Ascending aorta (tissue), 2 donors: ENCODE results near the gene SEC24D. TPM values are rescaled to one million over a fixed set of nuclear protein-coding genes. Genes with fewer than 3 reads are reported as not detected.

Experiments used
- DNase-seq, 2 donors: peaks; one replicate each; pipeline ENCODE4 v3.0.0-alpha.2; 2019; ENCODE audit warnings: low spot score in 2 of 2
- H3K27ac ChIP-seq, 2 donors: fragments of 200-600 bp; sonication (generic); one replicate each; pipeline ENCODE4 v1.5.1; 2016 to 2017; ENCODE audit warnings: mild to moderate bottlenecking in 1 of 2
- H3K27me3 ChIP-seq: fragments of 200-600 bp; sonication (generic); one replicate; pipeline ENCODE4 v1.5.1; 2017
- H3K36me3 ChIP-seq, 2 donors: fragments of 200-600 bp; sonication (generic); one replicate each; pipeline ENCODE4 v1.5.1; 2016
- H3K4me1 ChIP-seq, 2 donors: fragments of 200-600 bp; sonication (generic); one replicate each; pipeline ENCODE4 v1.5.1; 2016 to 2017; ENCODE audit warnings: mild to moderate bottlenecking in 1 of 2
- H3K4me3 ChIP-seq, 2 donors: fragments of 200-600 bp; sonication (generic); one replicate each; pipeline ENCODE4 v1.5.1; 2016 to 2017; ENCODE audit warnings: mild to moderate bottlenecking in 1 of 2
- H3K9me3 ChIP-seq, 2 donors: fragments of 200-600 bp; sonication (generic); one replicate each; pipeline ENCODE4 v1.5.1; 2016
- intact Hi-C: fragments of 100-400 bp; cut with DNase I; formaldehyde crosslinking; loops from one replicate; pipeline ENCODE4 v1.15.1; 2023
- total RNA-seq: library from RNA; depleted of rRNA; stranded (reverse); fragments of >200 nt; gene quantifications from one replicate; pipeline ENCODE4 v1.1.0, GENCODE V29; 2016
- TF ChIP-seq, protein P1 (sequence below), 3 experiments: fragments of 200-600 bp in 2 of 3; fragments of 450-650 bp in 1 of 3; sonication (generic) in 2 of 3; IDR thresholded peaks; one replicate each; pipeline ENCODE4 v1.5.1; 2016 to 2019; ENCODE audit warnings: antibody characterized with exemption in 3 of 3, mild to moderate bottlenecking in 1 of 3, moderate library complexity in 1 of 3

The SEC24D gene
- total RNA-seq, 1 donor from 2014 or later: 108 TPM

DNA sequence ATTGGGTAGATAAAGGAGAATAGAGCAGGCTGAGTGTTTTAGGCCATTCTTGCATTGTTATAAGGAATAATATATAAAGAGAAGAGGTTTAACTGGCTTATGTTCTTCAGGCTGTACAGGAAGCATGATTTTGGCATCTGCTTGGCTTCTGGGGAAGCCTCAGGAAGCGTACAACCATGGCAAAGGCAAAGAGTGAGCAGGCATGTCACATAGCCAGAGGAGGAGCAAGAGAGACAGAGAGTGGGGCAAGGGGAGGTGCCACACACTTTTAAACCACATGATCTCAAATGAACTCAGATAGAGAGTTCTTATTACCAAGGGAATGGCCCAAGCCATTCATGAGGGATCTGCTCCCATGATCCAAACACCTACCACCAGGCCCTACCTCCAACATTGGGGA is 155.1 kb downstream of the SEC24D start:
- Histone ChIP-seq H3K27me3 (no peaks in the 10 kb centered on the region), H3K9me3 (no peaks in the 10 kb centered on the region), H3K36me3 (no peaks in the 10 kb centered on the region), H3K27ac (no peak overlapping the region), H3K4me3 (no peak overlapping the region), H3K4me1 (no peaks in the 10 kb centered on the region)
- TF ChIP-seq, protein P1, sequence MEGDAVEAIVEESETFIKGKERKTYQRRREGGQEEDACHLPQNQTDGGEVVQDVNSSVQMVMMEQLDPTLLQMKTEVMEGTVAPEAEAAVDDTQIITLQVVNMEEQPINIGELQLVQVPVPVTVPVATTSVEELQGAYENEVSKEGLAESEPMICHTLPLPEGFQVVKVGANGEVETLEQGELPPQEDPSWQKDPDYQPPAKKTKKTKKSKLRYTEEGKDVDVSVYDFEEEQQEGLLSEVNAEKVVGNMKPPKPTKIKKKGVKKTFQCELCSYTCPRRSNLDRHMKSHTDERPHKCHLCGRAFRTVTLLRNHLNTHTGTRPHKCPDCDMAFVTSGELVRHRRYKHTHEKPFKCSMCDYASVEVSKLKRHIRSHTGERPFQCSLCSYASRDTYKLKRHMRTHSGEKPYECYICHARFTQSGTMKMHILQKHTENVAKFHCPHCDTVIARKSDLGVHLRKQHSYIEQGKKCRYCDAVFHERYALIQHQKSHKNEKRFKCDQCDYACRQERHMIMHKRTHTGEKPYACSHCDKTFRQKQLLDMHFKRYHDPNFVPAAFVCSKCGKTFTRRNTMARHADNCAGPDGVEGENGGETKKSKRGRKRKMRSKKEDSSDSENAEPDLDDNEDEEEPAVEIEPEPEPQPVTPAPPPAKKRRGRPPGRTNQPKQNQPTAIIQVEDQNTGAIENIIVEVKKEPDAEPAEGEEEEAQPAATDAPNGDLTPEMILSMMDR (IDR thresholded peaks at IDR 0.05): no peak
- intact Hi-C loops: no loop called here
- DNase-seq: no peak

DNA sequence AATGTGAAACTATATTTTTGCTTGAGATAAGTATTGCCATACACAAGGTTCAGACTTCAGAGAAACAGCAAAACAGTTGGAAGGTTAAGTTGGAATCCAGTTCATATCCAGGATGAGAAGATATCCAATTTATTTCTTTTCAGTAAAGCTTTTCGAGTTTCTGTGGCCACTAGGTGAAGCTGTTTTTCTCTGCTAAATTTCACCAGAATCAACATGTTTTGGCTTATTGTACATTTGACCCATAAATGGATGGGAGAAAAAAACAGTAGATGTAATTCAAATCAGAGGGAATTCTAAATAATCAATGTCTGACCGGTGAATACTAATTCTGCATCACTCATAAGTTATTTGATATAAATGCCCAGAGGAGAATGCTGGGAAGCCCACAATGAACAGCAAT is 159.8 kb downstream of the SEC24D start:
- Histone ChIP-seq H3K27ac (no peak overlapping the region), H3K9me3 (no peaks in the 10 kb centered on the region), H3K4me3 (no peak overlapping the region), H3K36me3 (no peaks in the 10 kb centered on the region), H3K4me1 (no peaks in the 10 kb centered on the region), H3K27me3 (no peaks in the 10 kb centered on the region)
- TF ChIP-seq, protein P1 (IDR thresholded peaks at IDR 0.05): no peak
- intact Hi-C loops: no loop called here
- no peak for DNase-seq

Other genes starting within 250 kb of the SEC24D start
- 2.4 TPM for gene METTL14, start 150.7 kb downstream of the SEC24D start, total RNA-seq
- gene SYNPO2, start 52.7 kb upstream of the SEC24D start, total RNA-seq: 178 TPM